C4-2B (cell line): ENCODE results near the gene KMT2D.

Source experiments
- CTCF ChIP-seq: fragments of 450-650 bp; conservative IDR thresholded peaks from 2 replicates; pipeline ENCODE4 v1.5.1; 2017; ENCODE audit warnings: mild to moderate bottlenecking
- ZFX ChIP-seq: fragments of 450-650 bp; IDR thresholded peaks from 2 replicates; pipeline ENCODE4 v1.6.1; 2017

GRCh38 chr12:49049566-49050224 lies 10.9 kb downstream of the KMT2D start:
- TF ChIP-seq CTCF (no peak), ZFX (no peak)
